SK-N-SH treated with all-trans-retinoic acid at 6 μM for 48 hours (cell line): ENCODE measurements around the gene XIRP2.

ENCODE experiments used
- ATAC-seq: fragments of 200-7000 bp; cut with Tn5 transposase; 3 replicates; pipeline ENCODE4 v1.9.1; 2020; ENCODE audit warnings: mild to moderate bottlenecking, moderate library complexity
- ARNTL ChIP-seq: fragments of 450-650 bp; formaldehyde crosslinking; IDR thresholded peaks from 2 replicates; pipeline ENCODE4 v1.5.0; 2020; ENCODE audit warnings: low read depth, mild to moderate bottlenecking, moderate library complexity, borderline replicate concordance
- BACH2 ChIP-seq: fragments of 250-450 bp; sonication (Bioruptor Pico); IDR thresholded peaks from 2 replicates; pipeline ENCODE4 v1.9.0; 2021; ENCODE audit warnings: mild to moderate bottlenecking, borderline replicate concordance
- CREB5 ChIP-seq: fragments of 250-450 bp; sonication (Bioruptor Pico); IDR thresholded peaks from 2 replicates; pipeline ENCODE4 v1.5.1; 2020; ENCODE audit warnings: low read depth, mild to moderate bottlenecking, moderate library complexity
- CSDC2 ChIP-seq: fragments of 250-450 bp; sonication (Bioruptor Pico); IDR thresholded peaks from 2 replicates; pipeline ENCODE4 v1.5.0; 2020; ENCODE audit warnings: mild to moderate bottlenecking, moderate library complexity
- CSRNP3 ChIP-seq: fragments of 250-450 bp; sonication (Bioruptor Pico); IDR thresholded peaks from 2 replicates; pipeline ENCODE4 v1.5.1; 2021; ENCODE audit warnings: mild to moderate bottlenecking, moderate library complexity
- ESRRG ChIP-seq: fragments of 250-450 bp; sonication (Bioruptor Pico); IDR thresholded peaks from 2 replicates; pipeline ENCODE4 v1.6.1; 2021; ENCODE audit warnings: mild to moderate bottlenecking
- GLIS3 ChIP-seq: fragments of 250-450 bp; sonication (Bioruptor Pico); IDR thresholded peaks from 2 replicates; pipeline ENCODE4 v1.5.0; 2020; ENCODE audit warnings: mild to moderate bottlenecking, moderate library complexity
- ISL1 ChIP-seq: fragments of 250-450 bp; sonication (Bioruptor Pico); IDR thresholded peaks from 2 replicates; pipeline ENCODE4 v2.1.2; 2022; ENCODE audit warnings: mild to moderate bottlenecking, moderate library complexity
- OSR1 ChIP-seq: fragments of 250-450 bp; sonication (Bioruptor Pico); IDR thresholded peaks from 2 replicates; pipeline ENCODE4 v1.8.0; 2022; ENCODE audit warnings: moderate library complexity, mild to moderate bottlenecking, inconsistent platforms
- PATZ1 ChIP-seq: fragments of 250-450 bp; sonication (Bioruptor Pico); IDR thresholded peaks from 2 replicates; pipeline ENCODE4 v1.8.0; 2020; ENCODE audit warnings: mild to moderate bottlenecking, moderate library complexity, borderline replicate concordance
- POU6F1 ChIP-seq: fragments of 250-450 bp; sonication (Bioruptor Pico); IDR thresholded peaks from 2 replicates; pipeline ENCODE4 v1.8.0; 2021; ENCODE audit warnings: low read depth, mild to moderate bottlenecking, moderate library complexity, borderline replicate concordance
- PPARA ChIP-seq: fragments of 250-450 bp; sonication (Bioruptor Pico); IDR thresholded peaks from 2 replicates; pipeline ENCODE4 v1.5.0; 2020; ENCODE audit warnings: mild to moderate bottlenecking, borderline replicate concordance
- RARB ChIP-seq: fragments of 250-450 bp; sonication (Bioruptor Pico); IDR thresholded peaks from 2 replicates; pipeline ENCODE4 v1.8.0; 2021; ENCODE audit warnings: mild to moderate bottlenecking, moderate library complexity
- SNAI2 ChIP-seq: fragments of 250-450 bp; sonication (Bioruptor Pico); IDR thresholded peaks from 2 replicates; pipeline ENCODE4 v1.5.0; 2020; ENCODE audit warnings: mild to moderate bottlenecking, moderate library complexity
- TCF4 ChIP-seq: fragments of 250-450 bp; sonication (Bioruptor Pico); IDR thresholded peaks from 2 replicates; pipeline ENCODE4 v1.8.0; 2021; ENCODE audit warnings: mild to moderate bottlenecking, moderate library complexity, borderline replicate concordance
- TOX ChIP-seq: fragments of 250-450 bp; sonication (Bioruptor Pico); IDR thresholded peaks from 2 replicates; pipeline ENCODE4 v1.8.0; 2021; ENCODE audit warnings: mild to moderate bottlenecking, moderate library complexity, borderline replicate concordance
- TSHZ2 ChIP-seq: fragments of 250-450 bp; sonication (Bioruptor Pico); IDR thresholded peaks from 2 replicates; pipeline ENCODE4 v1.5.0; 2020; ENCODE audit warnings: mild to moderate bottlenecking, moderate library complexity
- ZC3H10 ChIP-seq: fragments of 250-450 bp; sonication (Bioruptor Pico); IDR thresholded peaks from 2 replicates; pipeline ENCODE4 v1.5.1; 2021; ENCODE audit warnings: mild to moderate bottlenecking, moderate library complexity
- ZFP3 ChIP-seq: fragments of 250-450 bp; sonication (Bioruptor Pico); IDR thresholded peaks from 2 replicates; pipeline ENCODE4 v1.5.0; 2020; ENCODE audit warnings: mild to moderate bottlenecking, moderate library complexity
- ZFP30 ChIP-seq: fragments of 450-650 bp; formaldehyde crosslinking; IDR thresholded peaks from 2 replicates; pipeline ENCODE4 v1.5.0; 2022; ENCODE audit warnings: mild to moderate bottlenecking, moderate library complexity
- ZNF565 ChIP-seq: fragments of 450-650 bp; formaldehyde crosslinking; conservative IDR thresholded peaks from 2 replicates; pipeline ENCODE4 v1.5.0; 2020; ENCODE audit warnings: low read depth, mild to moderate bottlenecking, moderate library complexity
- ZNF70 ChIP-seq: fragments of 450-650 bp; formaldehyde crosslinking; IDR thresholded peaks from 2 replicates; pipeline ENCODE4 v1.5.0; 2020; ENCODE audit warnings: mild to moderate bottlenecking, moderate library complexity
- ZNF8 ChIP-seq: fragments of 450-650 bp; formaldehyde crosslinking; IDR thresholded peaks from 2 replicates; pipeline ENCODE4 v1.5.0; 2020; ENCODE audit warnings: mild to moderate bottlenecking, moderate library complexity

The XIRP2 gene

GRCh38 chr2:166957686-166958085 is 69.4 kb downstream of the XIRP2 start (continued):
- no peak for TF ChIP-seq PATZ1 (CRISPR knock-in tag)
- TF ChIP-seq RARB (CRISPR knock-in tag): no peak

GRCh38 chr2:166958986-166959481 is 70.8 kb downstream of the XIRP2 start:
- TF ChIP-seq ISL1 (no peak), GLIS3 (no peak), ZNF8 (CRISPR knock-in tag) (no peak), CSRNP3 (CRISPR knock-in tag) (no peak), ZNF565 (CRISPR knock-in tag) (no peak), CSDC2 (no peak), ZFP3 (CRISPR knock-in tag) (no peak), OSR1 (no peak), CREB5 (CRISPR knock-in tag) (no peak), TCF4 (CRISPR knock-in tag) (no peak), ARNTL (CRISPR knock-in tag) (no peak), ESRRG (CRISPR knock-in tag) (no peak), SNAI2 (no peak), BACH2 (CRISPR knock-in tag) (no peak), TOX (no peak), ZNF70 (CRISPR knock-in tag) (no peak), PATZ1 (CRISPR knock-in tag) (no peak), PPARA (CRISPR knock-in tag) (no peak), TSHZ2 (CRISPR knock-in tag) (no peak), ZC3H10 (CRISPR knock-in tag) (no peak)
- ATAC-seq: no peak

- no peak for ATAC-seq
Measured at GRCh38 chr2:166959556-166959955, 71.3 kb downstream of the XIRP2 start.

More at GRCh38 chr2:166959556-166959955, 71.3 kb downstream of the XIRP2 start:
- TF ChIP-seq TOX (no peak), ZNF70 (CRISPR knock-in tag) (no peak), ZFP30 (CRISPR knock-in tag) (no peak), PPARA (CRISPR knock-in tag) (no peak), ZC3H10 (CRISPR knock-in tag) (no peak), SNAI2 (no peak), CREB5 (CRISPR knock-in tag) (no peak), ZFP3 (CRISPR knock-in tag) (no peak), CSDC2 (no peak), POU6F1 (CRISPR knock-in tag) (no peak), PATZ1 (CRISPR knock-in tag) (no peak), ISL1 (no peak), ARNTL (CRISPR knock-in tag) (no peak)
